Measurements from ENCODE around the gene GORASP1. TPM values are rescaled to one million over a fixed set of nuclear protein-coding genes. Genes with fewer than 3 reads are reported as not detected.

GORASP1 gene
- total RNA-seq, 2 donors from 2014 or later = 47.4 to 48.9 TPM

DNA sequence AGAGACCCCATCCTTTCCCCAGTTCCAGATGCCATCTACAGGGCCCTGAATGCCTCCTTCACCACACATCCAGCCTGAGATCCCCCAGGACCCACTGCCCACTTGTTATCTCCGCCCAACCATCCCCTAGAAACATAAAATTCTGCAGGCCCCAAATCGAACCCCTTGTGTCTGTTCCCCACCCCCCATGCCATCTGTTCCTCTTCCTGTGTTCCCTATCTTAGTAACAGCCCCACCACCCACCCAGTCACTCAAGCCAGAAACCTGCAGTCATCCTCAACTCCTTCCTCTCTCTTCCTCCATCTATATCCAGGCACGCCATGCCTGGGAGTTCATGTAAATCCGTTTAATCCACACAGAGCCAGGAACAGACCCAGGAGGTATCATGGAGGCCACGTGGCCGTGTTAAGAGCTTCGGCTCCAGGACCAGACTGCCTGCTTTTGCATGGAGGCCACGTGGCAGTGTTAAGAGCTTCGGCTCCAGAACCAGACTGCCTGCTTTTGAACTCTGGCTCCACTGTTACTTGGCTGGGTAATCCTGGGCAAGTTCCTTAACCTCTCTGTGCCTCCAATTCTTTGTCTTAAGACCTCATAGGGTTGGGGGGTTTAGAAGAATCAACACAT lies 41.1 kb upstream of the GORASP1 start:
- Histone ChIP-seq H3K4me3 (ENCODE audit: low read length) (peak overlapping the region; percentile 90), H3K9ac (ENCODE audit: extremely low read depth, low read length, poor library complexity, severe bottlenecking) (no peak overlapping the region), H3K36me3 (ENCODE audit: control insufficient read depth, insufficient read depth, low read length) (peaks cover 42% of the 10 kb centered on the region), H3K9me3 (ENCODE audit: control insufficient read depth, low read length) (no peaks in the 10 kb centered on the region), H3K27me3 (ENCODE audit: control insufficient read depth, insufficient read depth, low read length, poor library complexity, severe bottlenecking) (no peaks in the 10 kb centered on the region), H3K4me1 (ENCODE audit: control insufficient read depth, insufficient read depth, low read length) (peaks cover 34% of the 10 kb centered on the region), H3K27ac (ENCODE audit: low read depth, low read length) (no peak overlapping the region)
- peak overlapping the region; percentile 5 for H3K4me3 Mint-ChIP-seq
- H3K36me3 Mint-ChIP-seq (ENCODE audit: low read depth) = peaks cover 30% of the 10 kb centered on the region
- TF ChIP-seq, protein P1, sequence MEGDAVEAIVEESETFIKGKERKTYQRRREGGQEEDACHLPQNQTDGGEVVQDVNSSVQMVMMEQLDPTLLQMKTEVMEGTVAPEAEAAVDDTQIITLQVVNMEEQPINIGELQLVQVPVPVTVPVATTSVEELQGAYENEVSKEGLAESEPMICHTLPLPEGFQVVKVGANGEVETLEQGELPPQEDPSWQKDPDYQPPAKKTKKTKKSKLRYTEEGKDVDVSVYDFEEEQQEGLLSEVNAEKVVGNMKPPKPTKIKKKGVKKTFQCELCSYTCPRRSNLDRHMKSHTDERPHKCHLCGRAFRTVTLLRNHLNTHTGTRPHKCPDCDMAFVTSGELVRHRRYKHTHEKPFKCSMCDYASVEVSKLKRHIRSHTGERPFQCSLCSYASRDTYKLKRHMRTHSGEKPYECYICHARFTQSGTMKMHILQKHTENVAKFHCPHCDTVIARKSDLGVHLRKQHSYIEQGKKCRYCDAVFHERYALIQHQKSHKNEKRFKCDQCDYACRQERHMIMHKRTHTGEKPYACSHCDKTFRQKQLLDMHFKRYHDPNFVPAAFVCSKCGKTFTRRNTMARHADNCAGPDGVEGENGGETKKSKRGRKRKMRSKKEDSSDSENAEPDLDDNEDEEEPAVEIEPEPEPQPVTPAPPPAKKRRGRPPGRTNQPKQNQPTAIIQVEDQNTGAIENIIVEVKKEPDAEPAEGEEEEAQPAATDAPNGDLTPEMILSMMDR (conservative IDR thresholded peaks at IDR 0.05) = no peak
- no peaks in the 10 kb centered on the region for H3K27me3 Mint-ChIP-seq (ENCODE audit: insufficient read depth)
- peak; percentile 44 for DNase-seq
- 55 to 69% methylated on average over 7 to 9 of the region's 9 CpGs for WGBS, 2 experiments (ENCODE audit: insufficient coverage in 1 of 2, insufficient read length in 1 of 2)
- no peaks in the 10 kb centered on the region for H3K9me3 Mint-ChIP-seq
- H3K4me1 Mint-ChIP-seq = peaks cover 59% of the 10 kb centered on the region
- H3K27ac Mint-ChIP-seq = peak overlapping the region; percentile 95

DNA sequence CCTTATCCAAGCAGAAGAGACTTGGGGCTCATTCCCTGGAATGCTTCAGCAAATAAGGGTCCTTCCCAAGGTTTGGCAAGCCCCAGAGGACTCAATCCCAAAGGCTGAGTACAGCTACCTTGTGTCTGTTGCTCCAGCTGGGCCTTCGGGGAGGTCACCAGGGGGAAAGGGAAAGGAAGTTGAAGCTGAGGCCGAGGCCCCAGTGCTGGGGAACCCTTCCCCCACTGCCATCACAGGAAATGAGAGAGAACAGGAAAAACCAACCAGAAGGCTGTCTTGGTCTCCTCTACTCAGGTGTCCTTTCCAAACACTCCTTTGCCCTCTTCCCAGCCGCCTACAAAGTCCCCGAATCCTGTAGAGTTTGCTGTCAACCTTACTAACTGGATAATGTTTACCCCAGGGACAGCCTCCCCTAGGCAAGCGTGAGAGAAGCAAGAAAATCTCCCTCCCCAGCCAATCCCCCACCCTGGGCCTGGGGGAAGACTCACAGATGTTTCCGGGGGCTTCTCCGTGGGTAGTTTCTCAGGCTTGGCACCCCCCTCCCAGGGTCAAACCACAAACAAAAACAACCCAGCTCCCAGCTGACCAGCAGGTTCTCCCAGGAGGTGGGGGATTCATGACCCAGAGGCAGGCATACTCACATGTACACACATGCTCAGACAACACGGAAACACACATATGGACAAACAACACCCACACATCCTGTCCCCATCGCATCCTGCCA lies 40.4 kb upstream of the GORASP1 start:
- Mint-ChIP-seq H3K27me3 (ENCODE audit: insufficient read depth) (no peaks in the 10 kb centered on the region), H3K4me1 (peaks cover 59% of the 10 kb centered on the region), H3K27ac (peak overlapping the region; percentile 95), H3K9me3 (no peaks in the 10 kb centered on the region), H3K4me3 (peak overlapping the region; percentile 5), H3K36me3 (ENCODE audit: low read depth) (peaks cover 36% of the 10 kb centered on the region)
- Histone ChIP-seq H3K4me1 (ENCODE audit: control insufficient read depth, insufficient read depth, low read length) (peaks cover 34% of the 10 kb centered on the region), H3K36me3 (ENCODE audit: control insufficient read depth, insufficient read depth, low read length) (peaks cover 49% of the 10 kb centered on the region), H3K4me3 (ENCODE audit: low read length) (no peak overlapping the region), H3K27me3 (ENCODE audit: control insufficient read depth, insufficient read depth, low read length, poor library complexity, severe bottlenecking) (no peaks in the 10 kb centered on the region), H3K27ac (ENCODE audit: low read depth, low read length) (no peak overlapping the region), H3K9ac (ENCODE audit: extremely low read depth, low read length, poor library complexity, severe bottlenecking) (peak overlapping the region; percentile 30), H3K9me3 (ENCODE audit: control insufficient read depth, low read length) (no peaks in the 10 kb centered on the region)
- WGBS, 2 experiments (ENCODE audit: insufficient coverage in 1 of 2, insufficient read length in 1 of 2) = 80 to 83% methylated on average over 2 to 9 of the region's 9 CpGs
- peak; percentile 72 for DNase-seq
- TF ChIP-seq, protein P1 (conservative IDR thresholded peaks at IDR 0.05) = no peak

DNA sequence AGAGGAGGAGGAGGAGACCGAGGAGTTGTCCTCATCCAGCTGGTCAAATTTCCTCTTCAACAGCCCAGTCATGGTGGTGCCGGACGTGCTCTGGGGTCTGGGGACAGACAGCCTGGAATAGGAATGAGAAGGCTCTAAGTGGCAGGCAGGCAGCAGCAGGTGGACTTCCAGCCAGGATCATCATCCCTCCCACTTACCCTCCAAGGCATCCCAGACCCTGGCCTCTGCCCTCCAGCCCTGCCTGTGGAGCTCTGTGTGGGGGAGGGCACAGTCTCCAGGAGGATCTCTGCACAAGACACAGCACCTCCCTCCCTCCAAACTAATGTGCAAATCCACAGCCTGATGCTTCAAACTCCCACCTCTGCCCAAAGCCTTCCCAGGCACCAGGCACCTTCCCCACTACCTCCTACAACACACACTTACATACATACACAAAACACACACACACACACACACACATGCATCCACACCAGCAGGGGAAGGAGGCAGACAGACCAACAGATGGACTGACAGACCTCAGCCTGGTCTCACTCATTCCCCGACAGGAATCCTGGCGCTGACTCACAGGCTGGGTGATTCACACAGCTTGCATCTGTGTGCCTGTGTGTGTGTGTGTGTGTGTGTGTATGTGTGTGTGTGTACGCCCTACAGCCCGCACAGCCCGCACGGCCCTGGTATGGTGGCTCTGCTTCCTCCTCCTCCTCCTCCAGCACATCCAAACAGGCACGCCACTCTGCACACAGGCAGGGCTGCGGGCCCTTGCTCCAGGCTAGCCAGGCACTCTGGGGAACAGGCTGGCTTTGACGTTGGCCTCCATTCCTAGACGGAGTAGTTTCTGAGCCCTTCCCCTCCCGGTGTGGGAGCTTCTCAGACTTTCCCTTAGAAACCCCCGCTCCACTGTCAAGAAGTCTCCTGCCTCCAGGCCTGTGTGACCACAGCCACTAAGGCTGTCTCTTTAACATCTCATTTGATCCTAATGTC lies 39.5 kb upstream of the GORASP1 start:
- TF ChIP-seq, protein P1 (conservative IDR thresholded peaks at IDR 0.05) = no peak
- Histone ChIP-seq H3K4me3 (ENCODE audit: low read length) (no peak overlapping the region), H3K27ac (ENCODE audit: low read depth, low read length) (peak overlapping the region; percentile 39), H3K4me1 (ENCODE audit: control insufficient read depth, insufficient read depth, low read length) (peaks cover 34% of the 10 kb centered on the region), H3K9me3 (ENCODE audit: control insufficient read depth, low read length) (no peaks in the 10 kb centered on the region), H3K9ac (ENCODE audit: extremely low read depth, low read length, poor library complexity, severe bottlenecking) (peak overlapping the region; percentile 30), H3K27me3 (ENCODE audit: control insufficient read depth, insufficient read depth, low read length, poor library complexity, severe bottlenecking) (no peaks in the 10 kb centered on the region), H3K36me3 (ENCODE audit: control insufficient read depth, insufficient read depth, low read length) (peaks cover 59% of the 10 kb centered on the region)
- Mint-ChIP-seq H3K4me1 (peaks cover 52% of the 10 kb centered on the region), H3K4me3 (no peak overlapping the region), H3K36me3 (ENCODE audit: low read depth) (peaks cover 42% of the 10 kb centered on the region), H3K27ac (peak overlapping the region; percentile 95), H3K9me3 (no peaks in the 10 kb centered on the region), H3K27me3 (ENCODE audit: insufficient read depth) (no peaks in the 10 kb centered on the region)
- DNase-seq = peak; percentile 72
- 72 to 84% methylated on average over 7 to 14 of the region's 15 CpGs for WGBS, 2 experiments (ENCODE audit: insufficient coverage in 1 of 2, insufficient read length in 1 of 2)
